Activated B cell treated with CpG ODN at 0.5 μM for 24 hours (primary cell): Measurements from ENCODE around the gene ANO3. TPM values are rescaled to one million over a fixed set of nuclear protein-coding genes. Genes with fewer than 3 reads are reported as not detected.

Experiments
- ATAC-seq: fragments of 200-7000 bp; cut with Tn5 transposase; one replicate; pipeline ENCODE4 v1.10.0; 2021; ENCODE audit warnings: low read depth, mild to moderate bottlenecking, moderate library complexity
- CTCF ChIA-PET: fragments of 350-600 bp; sonication (Branson Sonifier 250); formaldehyde crosslinking; loops from one replicate; lab custom pipeline; 2021; ENCODE audit warnings: antibody characterized with exemption; lab: Charles Lee
- POLR2A ChIA-PET: fragments of 350-600 bp; sonication (Branson Sonifier 250); formaldehyde crosslinking; loops from one replicate; lab custom pipeline; 2021; ENCODE audit warnings: antibody characterized with exemption; lab: Charles Lee
- DNase-seq: peaks from one replicate; pipeline ENCODE4 v3.0.0; 2022
- H3K27ac Mint-ChIP-seq: one replicate; pipeline ENCODE4 v1.8.0; 2020; ENCODE audit warnings: mixed read lengths
- H3K27me3 Mint-ChIP-seq: one replicate; pipeline ENCODE4 v1.8.0; 2021; ENCODE audit warnings: mixed read lengths
- H3K36me3 Mint-ChIP-seq: one replicate; pipeline ENCODE4 v1.8.0; 2021; ENCODE audit warnings: low read depth, mixed read lengths
- H3K4me1 Mint-ChIP-seq: one replicate; pipeline ENCODE4 v1.8.0; 2021; ENCODE audit warnings: mixed read lengths
- H3K4me3 Mint-ChIP-seq: one replicate; pipeline ENCODE4 v1.8.0; 2020; ENCODE audit warnings: mild to moderate bottlenecking, mixed read lengths
- H3K9me3 Mint-ChIP-seq: one replicate; pipeline ENCODE4 v1.8.0; 2020; ENCODE audit warnings: mixed read lengths
- CTCF ChIP-seq: fragments of 200-600 bp; IDR thresholded peaks from one replicate; pipeline ENCODE4 v1.8.0; 2022; ENCODE audit warnings: antibody characterized with exemption, mild to moderate bottlenecking
- intact Hi-C: fragments of 100-400 bp; cut with micrococcal nuclease; formaldehyde crosslinking; loops from one replicate; pipeline ENCODE4 v1.15.1; 2024
- total RNA-seq: library from RNA; stranded (reverse); gene quantifications from 2 replicates; pipeline ENCODE4 v1.2.3, GENCODE V29; 2022

The ANO3 gene
- not detected in 2 replicates for total RNA-seq

GRCh38 chr11:26331911-26332571, at the start of gene ANO3:
Gene ANO3, plus strand, starts transcription at chr11:26332130. Its CDS starts 146 bp downstream, at chr11:26332276.
- DNase-seq, result no peak
- ATAC-seq, result no peak

GRCh38 chr11:26283852-26284408, 48.0 kb upstream of the ANO3 start:
- CTCF ChIA-PET, result interaction anchor here (1.3 to 1.5 kb wide), 3 partner anchors 299 to 1202 kb away, joined by 3 read pairs; no protein-coding TSS in a partner anchor

More at GRCh38 chr11:26331911-26332571, at the start of gene ANO3:
- TF ChIP-seq CTCF, result no peak
- Mint-ChIP-seq H3K27me3 (peaks cover 16% of the 10 kb centered on the region), H3K36me3 (no peaks in the 10 kb centered on the region), H3K27ac (no peak within 1 kb of the TSS), H3K4me3 (no peak within 1 kb of the TSS), H3K4me1 (no peaks in the 10 kb centered on the region), H3K9me3 (no peaks in the 10 kb centered on the region)
- intact Hi-C loops, result no loop called here
- ChIA-PET POLR2A (no interaction called here), CTCF (no interaction called here)

GRCh38 chr11:26285608-26286007, 46.3 kb upstream of the ANO3 start:
- intact Hi-C loops, result loop anchor here (1.0 to 10.0 kb wide), 3 partner anchors 362 to 1201 kb away; no protein-coding TSS in a partner anchor
- DNase-seq, result no peak
- Mint-ChIP-seq H3K9me3 (no peaks in the 10 kb centered on the region), H3K4me3 (no peak overlapping the region), H3K4me1 (peaks cover 5% of the 10 kb centered on the region), H3K27me3 (peaks cover 4% of the 10 kb centered on the region), H3K27ac (no peak overlapping the region), H3K36me3 (no peaks in the 10 kb centered on the region)
- no peak for ATAC-seq
- POLR2A ChIA-PET, result no interaction called here
- CTCF ChIA-PET, result no interaction called here
- no peak for TF ChIP-seq CTCF

More at GRCh38 chr11:26283852-26284408, 48.0 kb upstream of the ANO3 start:
- Mint-ChIP-seq H3K27me3 (peaks cover 2% of the 10 kb centered on the region), H3K9me3 (no peaks in the 10 kb centered on the region), H3K36me3 (no peaks in the 10 kb centered on the region), H3K4me3 (peak overlapping the region; percentile 66), H3K4me1 (peaks cover 5% of the 10 kb centered on the region), H3K27ac (no peak overlapping the region)
- ATAC-seq, result no peak
- DNase-seq, result no peak
- intact Hi-C loops, result loop anchor here (10.0 kb wide), 1 partner anchor 881 kb away; no protein-coding TSS in a partner anchor
- POLR2A ChIA-PET, result no interaction called here
- TF ChIP-seq CTCF, result no peak

GRCh38 chr11:26286472-26287066, 45.4 kb upstream of the ANO3 start:
- no peak for DNase-seq

More at GRCh38 chr11:26286472-26287066, 45.4 kb upstream of the ANO3 start:
- no peak overlapping the region for H3K4me3 Mint-ChIP-seq
- intact Hi-C loops, result loop anchor here (5.0 to 10.0 kb wide), 2 partner anchors 361 to 878 kb away; no protein-coding TSS in a partner anchor
- ChIA-PET POLR2A (no interaction called here), CTCF (interaction anchor here (0.6 to 1.5 kb wide), 3 partner anchors 10 to 306 kb away, joined by 3 read pairs; no protein-coding TSS in a partner anchor)
- H3K36me3 Mint-ChIP-seq, result no peaks in the 10 kb centered on the region
- H3K27me3 Mint-ChIP-seq, result peaks cover 4% of the 10 kb centered on the region
- no peak overlapping the region for H3K27ac Mint-ChIP-seq
- no peaks in the 10 kb centered on the region for H3K9me3 Mint-ChIP-seq
- no peak for ATAC-seq
- peaks cover 5% of the 10 kb centered on the region for H3K4me1 Mint-ChIP-seq
- no peak for TF ChIP-seq CTCF
